Fibroblast of skin of left biceps (primary cell): ENCODE measurements around the gene ISLR.

ENCODE experiments used
- DNase-seq, 2 experiments: peaks; one replicate each; pipeline ENCODE4 v3.0.0-alpha.2; 2013; ENCODE audit warnings: low read depth in 2 of 2

ISLR gene

GRCh38 chr15:74194572-74195559 is 21.4 kb downstream of the ISLR start:
- no peak for DNase-seq

DNA sequence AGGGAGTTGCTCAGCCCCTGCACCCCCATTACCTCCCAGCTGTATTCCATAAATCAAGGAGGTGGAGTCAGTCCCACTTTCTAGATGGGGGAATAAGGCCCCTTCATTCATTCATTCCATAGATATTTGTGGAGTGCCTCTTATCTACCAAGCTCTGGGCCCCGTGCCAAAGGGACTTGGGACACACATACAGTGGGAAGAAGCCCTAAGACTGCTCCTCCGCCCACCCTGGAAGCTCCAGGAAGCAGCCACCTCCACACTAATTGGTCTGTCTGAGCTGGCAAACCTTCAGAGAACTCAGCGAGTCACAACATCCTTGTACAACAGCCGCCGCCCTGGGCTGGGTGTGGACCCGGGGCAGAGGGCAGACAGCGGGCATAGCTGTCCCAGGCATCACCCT is 22.7 kb downstream of the ISLR start:
- peak; percentile 93 for DNase-seq

GRCh38 chr15:74197176-74197965 is 23.9 kb downstream of the ISLR start:
- DNase-seq, result no peak

GRCh38 chr15:74199297-74199652 is 25.8 kb downstream of the ISLR start:
- no peak for DNase-seq

GRCh38 chr15:74200412-74200815 is 26.9 kb downstream of the ISLR start:
- no peak for DNase-seq

- DNase-seq, result no peak
Measured at GRCh38 chr15:74200871-74201419, 27.4 kb downstream of the ISLR start.

DNA sequence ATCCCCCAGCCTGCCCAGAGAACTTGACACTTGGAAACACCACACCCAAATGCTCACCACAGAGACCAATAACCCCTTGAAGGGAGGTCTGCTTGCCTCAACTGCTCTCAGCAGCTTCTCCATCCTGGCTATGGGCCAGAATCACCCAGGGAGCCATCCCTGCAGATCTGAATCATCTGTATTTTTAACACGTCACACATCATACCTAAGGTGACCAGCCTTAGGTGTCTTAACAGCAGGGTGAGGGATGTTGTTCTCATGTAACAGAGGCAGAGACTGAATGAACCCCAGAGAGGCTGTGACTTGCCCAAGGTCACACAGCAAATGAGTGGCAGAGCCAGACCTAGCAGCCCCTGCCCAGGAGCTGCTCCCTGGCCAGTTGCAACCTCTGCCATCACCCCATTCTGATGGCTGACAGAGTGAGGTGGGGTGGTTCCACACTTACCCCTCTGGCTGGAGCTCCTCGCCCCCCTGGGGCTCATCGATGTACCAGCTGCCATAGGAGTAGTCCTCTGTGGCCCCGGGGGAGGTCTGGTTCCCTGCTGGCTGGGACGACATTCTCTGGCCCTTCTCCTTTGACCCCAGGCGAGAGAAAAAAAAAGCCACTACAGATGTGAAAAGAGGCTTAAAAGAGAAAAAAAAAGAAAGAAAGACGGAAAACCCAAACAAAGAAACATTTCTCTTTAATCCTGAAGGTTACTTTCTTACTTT is 28.4 kb downstream of the ISLR start:
- no peak for DNase-seq

DNA sequence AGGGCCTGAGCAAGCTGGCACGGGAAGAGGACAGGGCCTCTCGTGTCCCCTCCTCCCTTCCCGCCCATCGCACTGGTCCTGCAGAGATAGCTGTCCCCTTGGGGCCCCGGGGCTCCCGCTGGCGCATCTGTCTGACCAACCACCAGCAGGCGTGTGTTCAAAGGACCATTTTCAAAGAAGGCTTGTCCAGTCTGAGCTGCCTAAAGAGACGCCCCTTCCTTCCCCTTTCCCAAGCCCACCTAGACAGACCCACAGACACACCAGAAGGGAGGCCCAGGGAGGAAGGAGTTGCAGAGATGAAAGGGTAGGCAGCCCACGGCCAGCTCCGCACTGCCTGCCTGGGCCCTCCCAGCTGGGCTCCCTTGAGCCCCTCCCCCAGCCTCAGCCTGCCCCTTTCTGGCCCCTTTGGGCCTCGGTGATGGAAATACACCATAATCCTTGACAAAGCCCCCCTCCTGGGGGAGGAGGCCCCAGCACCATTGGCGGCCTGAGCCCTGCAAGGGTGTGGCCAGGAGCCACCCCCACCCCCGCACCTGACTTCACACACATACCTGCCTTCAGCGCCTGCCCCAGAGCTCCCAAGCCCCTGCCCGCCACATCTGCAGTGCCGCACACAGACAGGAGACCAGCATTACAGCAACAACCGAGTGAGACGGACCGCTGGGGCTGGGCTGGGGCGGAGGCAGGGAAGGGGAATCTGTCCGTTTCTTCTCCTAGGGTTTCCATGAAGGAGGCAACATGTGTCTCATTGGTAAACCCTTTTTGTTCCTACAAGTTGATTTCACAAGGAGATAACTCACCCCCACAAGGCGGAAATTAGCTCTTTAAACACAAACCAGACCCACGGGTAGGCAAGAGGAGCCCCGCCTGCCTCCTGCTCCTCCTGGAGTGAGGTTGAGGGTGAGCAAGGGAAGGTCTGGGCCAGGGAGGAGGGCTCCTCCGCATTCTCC is 29.2 kb downstream of the ISLR start, which contains the start of gene STRA6:
Gene STRA6 (minus strand): TSS at position 336 of the 950 bp plus-strand sequence. CDS start 520 bp downstream, outside the sequence.
- DNase-seq, result no peak

DNA sequence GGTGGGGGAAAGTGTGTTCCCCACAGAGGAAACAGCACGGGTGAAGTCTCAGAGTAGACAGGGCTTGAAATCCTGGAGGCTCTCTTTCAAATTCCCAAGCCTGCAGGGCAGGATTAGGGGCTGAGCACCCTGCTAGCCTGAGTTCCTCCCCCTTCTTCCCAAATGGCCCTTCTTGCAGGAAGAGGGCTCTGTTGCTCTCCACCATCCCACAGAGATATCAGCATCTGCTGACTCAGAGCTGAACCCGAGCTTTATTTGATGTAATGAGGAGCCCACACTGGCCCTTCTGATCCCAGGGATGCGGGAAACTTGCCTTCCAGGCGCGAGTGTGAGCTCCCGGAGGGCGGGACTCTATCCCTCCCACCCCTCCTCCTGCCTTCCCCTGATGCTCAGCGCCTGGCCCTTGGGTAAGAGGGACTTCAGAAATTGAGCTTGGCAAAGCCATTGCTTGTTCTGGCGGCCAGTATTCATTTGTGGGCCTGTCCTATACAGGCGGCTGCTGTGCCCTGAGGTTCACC is 30.5 kb downstream of the ISLR start:
- DNase-seq, result no peak

GRCh38 chr15:74205582-74205947 is 32.1 kb downstream of the ISLR start:
- DNase-seq, result no peak

DNA sequence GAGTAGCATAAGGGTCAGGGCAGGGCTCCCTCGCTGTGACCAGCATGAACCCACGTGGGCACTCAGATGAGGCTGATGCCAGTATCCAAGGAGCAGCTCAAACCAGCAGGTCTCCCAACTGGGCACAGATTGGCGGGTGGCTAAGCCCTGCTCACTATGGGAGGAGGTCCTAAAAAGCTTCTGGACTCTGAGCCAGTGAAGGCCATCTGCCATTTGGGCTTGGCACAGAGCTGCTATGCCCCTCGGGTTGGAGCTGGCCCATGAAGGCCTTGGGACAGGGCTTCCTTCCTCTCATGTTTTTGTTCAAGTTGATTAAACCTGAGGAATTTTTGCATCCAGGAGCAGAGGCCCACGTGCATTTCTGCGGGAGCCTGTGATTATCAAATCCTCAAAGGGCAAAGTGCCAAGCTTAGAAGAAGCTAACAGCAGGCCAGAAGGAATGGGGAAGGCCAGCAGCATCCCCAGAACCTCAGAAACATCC is 33.3 kb downstream of the ISLR start:
- no peak for DNase-seq

- DNase-seq, result no peak
Measured at GRCh38 chr15:74207652-74208440, 34.3 kb downstream of the ISLR start.

GRCh38 chr15:74208496-74208895 is 35.0 kb downstream of the ISLR start:
- no peak for DNase-seq

DNA sequence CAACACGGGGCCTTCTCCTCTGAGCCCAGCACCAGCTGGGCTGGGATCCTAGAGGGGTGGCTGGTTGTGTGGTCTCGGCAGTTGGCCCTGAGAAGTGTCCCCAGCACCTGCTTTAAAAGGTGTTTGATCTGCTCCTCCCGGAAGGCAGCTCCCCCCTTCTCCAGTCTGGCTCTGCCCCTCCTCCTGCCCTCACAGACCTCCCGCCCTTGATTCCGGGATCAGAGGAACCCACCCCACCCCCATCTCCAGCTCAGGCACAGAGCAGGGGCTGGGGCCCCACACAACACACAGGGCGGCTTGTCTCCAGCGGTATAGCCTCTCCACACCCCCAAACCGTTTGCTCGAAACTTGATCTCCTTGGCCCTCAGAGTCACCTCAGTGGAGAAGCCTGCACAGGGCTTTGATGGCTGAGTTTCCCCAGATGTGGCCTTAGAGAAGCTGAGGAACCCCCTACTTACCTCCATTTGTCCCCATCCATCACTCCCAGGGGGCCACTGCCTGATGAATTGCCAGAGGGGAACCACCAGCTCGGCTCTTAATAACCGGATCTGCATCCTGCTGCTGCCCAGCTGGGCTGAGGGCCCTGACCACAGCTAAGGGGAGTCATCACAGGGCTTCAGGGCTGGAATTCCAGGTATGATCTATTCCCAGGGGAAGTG is 35.5 kb downstream of the ISLR start:
- no peak for DNase-seq

DNA sequence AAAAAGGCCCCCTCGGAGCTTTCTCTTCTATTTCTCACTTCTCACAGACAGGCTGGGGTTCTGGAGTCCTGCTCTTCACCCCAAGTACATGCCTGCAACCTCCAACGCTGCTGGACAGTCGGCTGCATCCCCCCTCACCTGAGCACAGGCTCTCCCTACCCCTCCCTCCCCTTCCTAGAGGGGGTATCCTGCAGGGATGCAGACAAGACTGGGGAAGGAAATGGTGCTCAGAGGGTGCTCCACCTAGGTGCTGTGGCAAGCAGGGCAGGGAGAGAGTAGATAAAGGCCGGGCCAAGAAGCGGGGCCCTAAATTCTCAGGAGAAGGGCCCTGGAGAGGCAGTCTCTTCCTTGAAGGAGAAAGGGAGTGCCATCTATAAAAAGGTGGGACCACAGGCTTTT is 36.0 kb downstream of the ISLR start:
- DNase-seq, result no peak

DNA sequence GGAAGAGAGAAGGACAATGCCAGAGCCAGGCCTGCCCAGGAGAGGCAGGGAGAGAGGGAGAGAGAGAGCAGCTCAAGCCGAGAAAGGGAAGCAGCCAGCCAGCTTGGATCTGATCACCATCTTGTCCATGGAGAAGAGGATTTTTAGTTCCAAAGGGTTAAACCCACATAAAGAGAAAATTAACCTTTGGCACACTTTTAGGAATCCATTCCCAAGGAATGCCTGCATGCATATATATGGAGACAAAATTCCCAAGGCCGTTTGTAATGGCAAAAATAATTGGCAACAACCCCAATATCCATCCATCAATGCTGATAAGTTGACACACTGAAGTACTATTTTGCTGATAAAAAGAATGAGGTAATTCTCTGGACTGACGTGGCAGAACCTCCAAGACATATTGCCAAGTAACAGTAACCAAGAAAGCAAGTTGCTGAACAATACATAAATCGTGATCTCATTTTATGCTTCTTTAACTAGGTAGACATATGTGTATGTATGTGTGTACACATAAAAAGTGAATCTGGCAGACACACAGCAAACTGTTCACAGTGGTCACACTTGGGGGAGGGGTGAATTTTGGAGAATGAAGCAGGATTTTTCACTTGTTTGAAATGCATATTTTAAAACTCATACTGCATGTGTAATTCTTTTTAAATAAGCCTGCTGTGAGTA is 36.6 kb downstream of the ISLR start:
- peak; percentile 80 to 85 for DNase-seq

GRCh38 chr15:74210729-74211128 is 37.2 kb downstream of the ISLR start:
- DNase-seq, result no peak

GRCh38 chr15:74211656-74212055 is 38.1 kb downstream of the ISLR start:
- DNase-seq, result no peak
